HK-2 (cell line): ENCODE data around the gene KCNAB2.

Source experiments
- DNase-seq: peaks from one replicate; pipeline ENCODE4 v3.0.0-alpha.2; 2018; ENCODE audit not compliant: unreplicated experiment

KCNAB2 gene

DNA sequence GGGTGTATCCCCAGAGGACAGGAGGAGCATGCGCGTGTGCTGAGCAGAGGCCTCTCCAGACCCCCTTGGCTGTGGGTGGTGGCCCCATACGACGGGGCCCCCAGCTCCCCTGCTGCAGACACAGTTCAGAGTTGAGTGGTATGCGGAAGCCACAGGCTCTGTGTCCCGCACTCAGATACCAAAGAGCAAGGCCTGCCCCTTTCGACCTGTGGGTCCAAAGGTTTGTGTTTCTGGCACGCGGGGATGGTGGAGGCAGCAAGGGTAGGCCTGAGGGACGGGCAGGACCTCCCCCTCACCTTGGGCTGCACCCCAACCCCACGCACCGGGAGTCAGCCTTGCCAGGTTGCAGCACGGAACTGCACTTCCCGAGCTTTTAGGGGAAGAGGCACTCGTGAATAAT lies at the start of gene KCNAB2:
TSS of gene KCNAB2 (plus strand) at position 328 of the 400 bp plus-strand sequence. CDS start 5,649 bp downstream, outside the sequence.
- DNase-seq, result no peak

DNA sequence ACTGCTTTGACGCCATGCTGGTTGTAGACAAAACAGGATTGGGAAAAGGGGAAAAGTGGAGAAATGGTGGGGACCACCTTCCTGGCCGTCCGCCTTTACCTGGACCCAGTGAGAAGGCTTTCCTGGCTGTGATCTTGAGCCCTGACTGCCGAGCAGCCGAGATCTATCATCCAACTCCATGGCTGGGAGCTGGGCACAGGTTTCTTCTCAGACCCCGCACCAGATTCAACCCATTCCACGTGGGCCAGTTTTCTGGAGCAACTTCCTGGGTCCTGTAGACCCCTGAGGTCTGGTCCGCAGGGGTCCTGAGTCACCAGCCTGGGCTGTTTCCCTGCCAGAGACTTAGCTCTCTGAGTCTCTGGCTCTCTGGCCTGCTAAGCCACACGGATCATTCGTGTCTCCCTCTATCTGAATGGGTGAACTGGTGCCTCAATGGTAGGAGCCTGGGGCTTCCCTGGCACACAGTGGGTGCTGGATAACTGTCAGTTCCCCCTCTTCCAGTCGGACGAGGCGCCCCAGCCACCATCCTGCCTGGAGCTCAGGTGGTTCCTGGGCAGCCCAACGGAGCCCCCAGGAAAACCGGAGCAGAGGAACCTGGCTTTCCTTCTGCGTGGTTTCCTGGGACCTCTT lies 48.9 kb upstream of the KCNAB2 start:
- no peak for DNase-seq

DNA sequence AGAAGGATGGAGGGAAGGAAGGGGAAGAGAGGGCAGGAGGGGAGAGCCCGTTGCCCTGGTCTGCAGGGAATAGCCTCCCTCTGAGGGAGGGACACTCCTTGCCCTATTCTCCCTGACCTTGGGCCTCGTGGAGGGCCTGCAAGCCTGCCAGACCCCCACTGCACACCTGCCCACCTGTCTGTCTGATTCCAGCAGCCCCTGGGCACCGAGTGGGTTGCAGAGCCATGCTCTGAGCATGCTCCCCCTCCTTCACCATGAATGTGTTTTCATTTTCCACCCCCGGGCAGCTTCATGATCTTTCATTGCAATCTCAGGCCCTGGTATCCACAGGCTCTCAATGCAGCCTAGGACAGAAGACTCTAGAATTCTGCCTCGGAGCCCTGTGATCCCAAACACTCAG lies 48.4 kb upstream of the KCNAB2 start:
- DNase-seq, result no peak

DNA sequence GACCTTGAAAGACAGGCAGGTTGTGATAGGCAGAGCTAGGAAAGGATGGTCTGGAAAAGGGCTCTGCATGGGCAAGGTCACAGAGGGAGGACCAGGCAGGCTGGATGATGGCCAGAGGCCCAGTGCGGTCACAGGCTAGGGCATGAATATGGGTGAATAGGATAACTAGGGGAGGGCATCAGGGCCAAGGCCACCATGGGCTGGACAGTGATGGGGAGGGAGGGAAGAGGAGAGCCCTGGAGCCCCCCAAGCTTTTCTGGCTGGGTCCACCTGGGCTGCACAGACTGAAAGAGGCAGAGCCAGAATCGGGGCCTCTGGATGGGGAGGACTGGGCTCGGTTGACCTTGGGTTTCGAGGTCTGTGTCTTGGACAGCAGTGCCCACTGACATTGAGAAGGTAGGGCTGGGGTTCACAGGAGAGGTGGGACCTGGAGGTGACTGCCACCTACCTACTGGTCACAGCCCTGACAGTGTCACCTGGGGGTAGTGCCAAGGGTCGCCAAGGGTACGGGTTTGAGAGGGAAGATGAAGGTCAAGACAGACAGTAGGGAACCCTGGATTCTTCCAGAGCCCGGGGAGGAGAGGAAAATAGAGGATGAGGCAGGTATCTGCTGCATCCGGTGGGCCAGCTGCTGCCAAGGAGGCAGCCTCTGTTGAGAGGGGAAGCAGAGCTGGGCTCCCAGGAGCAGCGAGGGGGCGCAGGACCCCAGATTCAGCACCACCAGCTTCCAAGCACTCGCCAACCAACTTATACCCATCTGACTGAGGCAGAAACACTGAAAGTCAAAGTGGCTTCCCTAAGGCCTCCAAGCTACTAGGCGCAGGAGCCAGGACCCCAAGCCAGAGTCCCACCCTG lies 47.4 kb upstream of the KCNAB2 start:
- DNase-seq, result no peak

DNA sequence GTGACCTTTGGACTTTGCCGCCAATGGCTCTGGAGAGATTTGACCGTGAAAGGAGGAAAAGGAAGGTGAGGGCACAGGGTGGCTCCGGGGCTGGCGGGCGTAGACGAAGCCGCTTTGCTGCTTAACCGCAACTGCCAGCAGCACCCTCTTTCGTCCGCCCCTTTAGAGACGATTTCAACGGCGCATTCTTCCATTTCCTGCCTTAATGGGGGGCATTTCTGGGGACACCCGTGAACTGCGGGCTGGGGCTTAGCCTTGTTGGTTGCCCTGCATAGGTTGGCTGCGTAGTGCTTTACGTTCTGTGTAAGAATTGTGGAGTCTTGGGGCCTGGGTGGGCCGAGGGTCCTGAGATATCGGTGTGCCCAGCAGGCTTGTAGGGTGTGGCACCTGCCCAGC lies 46.8 kb upstream of the KCNAB2 start:
- no peak for DNase-seq

DNA sequence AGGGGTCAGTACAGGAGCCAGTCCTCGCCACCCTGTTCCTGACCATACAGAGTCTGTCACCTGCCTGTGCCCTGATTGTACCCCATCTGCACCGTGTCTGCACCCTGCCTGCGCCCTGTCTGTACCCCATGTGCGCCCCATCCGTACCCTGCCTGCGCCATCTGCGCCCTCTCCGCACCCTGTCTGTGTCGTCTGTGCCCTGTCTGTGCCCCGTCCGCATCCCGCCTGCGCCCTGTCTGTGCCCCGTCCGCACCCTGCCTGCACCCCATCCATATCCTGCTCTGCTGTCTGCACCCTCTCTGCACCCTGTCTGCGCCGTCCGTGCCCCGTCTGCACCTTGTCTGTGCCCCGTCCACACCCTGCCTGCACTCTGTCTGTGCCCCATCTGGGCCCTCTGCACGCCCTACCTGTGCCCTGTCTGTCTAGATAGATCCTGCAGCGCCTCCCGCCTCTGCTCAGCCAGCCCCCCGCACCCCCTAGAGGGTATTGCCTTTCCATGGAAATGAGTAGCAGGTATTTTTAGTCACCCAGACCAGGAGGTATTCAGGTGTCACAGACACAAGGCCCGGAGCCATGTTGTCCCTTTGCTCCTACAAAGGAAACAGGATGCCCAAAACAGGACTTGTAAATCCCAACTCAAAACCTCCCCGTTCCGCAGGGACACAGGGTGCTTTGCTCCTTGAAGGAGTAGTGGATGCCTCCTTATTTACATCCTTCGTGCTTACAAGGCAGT lies 45.8 kb upstream of the KCNAB2 start:
- no peak for DNase-seq

DNA sequence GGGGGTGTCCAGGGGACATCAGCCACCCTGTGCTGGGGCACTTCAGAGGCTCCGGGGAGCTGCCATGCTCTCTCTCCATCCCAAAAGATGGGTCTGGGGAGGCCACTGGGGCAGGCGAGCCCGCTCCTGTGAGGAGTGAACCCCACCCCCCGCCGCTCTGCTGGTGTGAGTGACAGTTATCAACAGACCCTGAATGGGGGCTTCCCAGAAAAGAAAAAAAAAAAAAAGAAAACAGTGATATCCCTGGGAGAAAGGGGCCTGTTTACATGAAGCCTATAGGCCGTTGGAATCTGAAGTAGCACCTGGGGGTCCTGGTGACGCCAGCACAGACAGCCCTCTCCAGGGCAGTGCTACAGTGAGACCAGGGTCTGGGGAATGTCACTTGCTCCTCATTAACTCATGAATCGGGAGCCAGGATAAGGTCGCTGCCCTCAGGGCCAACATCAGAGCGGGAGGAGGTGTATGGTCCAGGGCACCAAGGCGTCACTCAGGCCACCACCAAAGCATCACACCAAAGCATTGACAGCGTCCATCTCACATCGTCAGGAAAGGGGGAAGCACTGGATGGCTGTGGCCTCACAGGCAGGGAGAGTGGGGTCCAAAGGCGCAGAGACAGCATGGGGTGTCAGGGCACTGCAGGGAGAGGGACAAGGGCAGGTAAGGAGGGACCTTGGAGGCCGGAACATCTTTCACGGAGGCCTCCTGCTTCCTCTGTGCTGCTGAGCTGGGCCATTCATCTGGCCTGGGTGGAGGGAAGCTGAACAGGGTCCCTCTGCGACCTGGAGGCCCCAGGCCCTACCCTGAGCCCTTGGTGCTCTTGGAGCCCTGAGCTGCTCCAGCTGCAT lies 45.0 kb upstream of the KCNAB2 start:
- no peak for DNase-seq

DNA sequence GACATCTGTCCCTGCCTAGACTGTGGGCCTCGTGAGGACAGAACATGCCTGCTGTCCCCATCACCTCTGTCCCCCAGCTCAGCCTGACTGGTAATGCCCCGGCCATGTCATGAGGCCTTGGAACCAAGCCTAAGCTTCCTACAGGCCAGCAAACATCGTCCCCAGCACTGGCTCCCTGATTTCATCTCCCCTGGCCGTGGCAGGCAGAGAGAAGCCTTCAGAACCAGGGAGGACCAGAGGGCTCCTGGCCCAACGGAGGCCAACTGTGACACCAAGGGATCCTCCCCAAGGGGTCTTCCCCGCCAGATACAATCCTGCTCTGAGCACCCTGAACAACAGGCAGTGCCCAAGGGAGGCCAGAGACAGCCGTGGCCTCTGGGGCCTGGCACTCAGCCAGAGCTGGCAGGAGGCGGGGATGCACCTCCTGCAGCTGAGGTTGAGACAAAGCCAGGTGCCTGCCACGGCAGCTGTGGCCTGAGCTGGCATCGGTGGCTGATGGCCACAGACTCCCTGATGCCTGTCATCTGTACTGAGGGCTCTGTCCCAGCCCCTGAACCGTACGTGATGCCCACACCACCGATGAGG lies 43.6 kb upstream of the KCNAB2 start:
- no peak for DNase-seq

DNA sequence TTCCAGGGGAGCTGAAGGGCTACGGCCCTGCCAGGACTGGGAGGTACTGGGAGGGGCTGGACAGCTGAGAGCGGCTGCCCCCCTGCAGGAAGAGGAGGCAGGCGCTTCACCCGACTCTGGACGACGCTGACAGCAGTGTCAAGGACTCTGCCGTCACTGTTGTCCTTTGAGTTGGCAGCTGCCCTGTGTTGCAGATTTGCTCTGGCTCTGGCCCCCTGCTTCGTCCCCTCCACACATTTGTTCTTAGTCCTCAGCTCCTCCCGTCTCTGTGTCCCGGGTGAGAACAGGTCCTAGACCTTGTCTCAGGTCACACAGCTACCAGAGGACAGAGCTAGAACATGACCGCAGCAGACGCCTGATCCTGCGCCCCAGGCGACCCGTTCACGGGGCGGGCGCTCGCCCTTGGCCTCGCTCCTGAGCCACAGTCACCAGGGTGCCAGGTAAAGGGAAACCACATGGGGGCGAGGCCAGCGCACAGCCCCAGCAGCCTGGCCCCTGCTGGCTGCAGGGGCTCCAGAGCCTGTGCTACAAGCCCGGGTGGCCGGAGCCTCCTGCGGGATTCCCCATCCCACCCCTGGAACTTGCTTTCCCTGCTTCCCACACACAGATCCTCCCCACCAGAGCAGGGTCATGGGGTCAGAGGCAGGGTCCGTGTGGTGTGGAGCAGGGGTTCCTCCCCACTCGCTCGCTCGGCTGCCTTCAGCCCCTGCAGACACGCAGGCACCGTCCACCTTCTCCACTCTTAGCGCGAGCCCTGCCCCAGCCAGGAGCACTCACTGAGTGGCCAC lies 42.8 kb upstream of the KCNAB2 start:
- DNase-seq, result no peak

DNA sequence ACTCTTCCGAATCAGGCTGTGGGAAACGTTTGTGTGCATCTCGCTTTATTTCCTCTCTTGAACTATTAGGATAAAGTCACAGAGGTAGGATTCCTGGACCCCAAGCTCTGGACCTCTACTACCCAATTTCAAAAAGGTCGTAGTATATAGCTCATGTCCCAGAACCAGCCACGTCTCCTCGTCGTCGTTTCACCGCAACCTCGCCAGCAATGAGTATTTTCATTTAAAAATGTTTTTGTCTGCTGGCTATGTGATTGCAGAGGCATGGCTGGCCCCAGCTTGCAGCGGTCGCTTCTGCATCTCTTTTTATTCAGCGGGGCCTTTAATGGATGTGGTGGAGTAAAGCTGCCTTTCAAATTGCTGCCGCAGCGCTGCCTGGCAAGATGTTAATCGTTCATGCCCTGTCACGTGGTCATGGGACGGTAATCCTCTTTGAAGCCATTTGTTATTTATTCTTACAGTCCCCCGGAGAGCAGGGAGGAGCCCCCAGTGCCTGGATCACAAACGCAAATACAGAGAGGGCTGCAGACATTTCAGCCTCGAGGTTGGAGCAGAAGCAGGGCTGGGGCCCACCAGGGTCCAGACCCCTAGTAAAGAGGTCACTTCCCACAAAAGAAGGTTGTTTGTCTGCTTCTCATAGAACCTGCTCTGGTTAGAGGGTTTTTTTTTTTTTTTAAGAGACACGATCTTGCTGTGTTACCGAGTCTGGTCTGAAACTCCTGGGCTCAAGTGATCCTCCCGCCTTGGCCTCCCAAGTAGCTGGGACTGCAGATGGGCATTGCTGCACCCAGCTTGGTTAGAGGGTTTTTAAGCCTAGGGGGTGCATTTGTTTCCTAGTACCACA lies 41.9 kb upstream of the KCNAB2 start:
- DNase-seq, result no peak

DNA sequence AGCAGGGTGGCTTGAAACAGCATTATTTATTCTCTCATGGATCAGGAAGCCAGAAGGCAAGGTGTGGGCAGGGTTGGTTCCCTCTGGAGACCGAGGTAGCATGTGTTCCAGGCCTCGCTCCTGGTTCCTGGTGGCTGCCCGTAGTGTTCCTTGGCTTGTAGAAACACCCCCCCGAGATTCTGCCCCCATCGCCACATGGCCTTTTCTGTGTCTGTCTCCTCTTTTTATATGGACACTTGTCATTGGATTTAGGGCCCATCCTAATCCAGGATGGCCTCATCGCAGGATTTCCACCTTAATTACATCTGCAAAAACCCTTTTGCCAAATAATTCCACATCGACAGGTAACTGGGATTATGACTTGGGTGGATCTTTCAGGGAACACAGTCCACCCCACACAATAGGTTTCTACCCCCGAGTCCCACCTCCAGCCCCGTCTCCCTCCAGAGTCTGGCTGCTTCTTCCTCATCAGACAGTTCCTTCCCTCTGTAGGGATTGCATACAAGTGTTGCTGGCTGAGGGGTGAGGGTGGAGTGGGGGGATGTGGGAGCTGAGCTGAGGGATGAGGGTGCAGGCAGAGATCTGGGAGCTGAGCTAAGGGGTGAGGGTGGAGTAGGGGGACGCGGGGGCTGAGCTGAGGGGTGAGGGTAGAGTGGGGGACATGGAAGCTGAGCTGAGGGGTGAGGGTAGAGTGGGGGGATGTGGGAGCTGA lies 41.1 kb upstream of the KCNAB2 start:
- DNase-seq, result no peak

DNA sequence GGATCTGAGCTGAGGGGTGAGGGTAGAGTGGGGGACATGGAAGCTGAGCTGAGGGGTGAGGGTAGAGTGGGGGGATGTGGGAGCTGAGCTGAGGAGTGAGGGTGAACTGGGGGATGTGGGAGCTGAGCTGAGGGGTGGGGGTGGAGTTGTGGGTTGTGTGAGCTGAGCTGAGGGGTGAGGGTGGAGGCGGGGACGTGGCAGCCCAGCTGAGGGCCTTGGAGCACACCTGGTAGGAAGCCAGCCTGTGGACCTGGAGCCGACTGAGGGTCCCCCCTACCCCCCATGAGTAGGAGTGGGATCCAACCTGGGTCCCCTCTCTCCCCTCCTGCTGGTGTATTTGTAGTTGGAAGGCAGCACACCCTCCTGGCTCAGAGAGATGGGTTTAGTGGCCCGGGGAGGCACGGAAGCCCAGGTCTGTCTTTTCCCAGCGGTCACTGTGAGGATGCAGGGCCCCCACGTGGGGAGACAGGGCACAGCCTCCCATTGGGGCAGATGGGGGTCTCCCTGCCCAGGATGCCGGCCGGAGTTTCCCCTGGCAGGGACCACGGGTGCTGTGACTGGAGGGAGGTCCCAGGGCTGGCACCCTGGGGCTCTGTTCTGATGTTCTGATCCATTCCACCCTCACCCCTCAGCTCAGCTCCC lies 40.3 kb upstream of the KCNAB2 start:
- no peak for DNase-seq

DNA sequence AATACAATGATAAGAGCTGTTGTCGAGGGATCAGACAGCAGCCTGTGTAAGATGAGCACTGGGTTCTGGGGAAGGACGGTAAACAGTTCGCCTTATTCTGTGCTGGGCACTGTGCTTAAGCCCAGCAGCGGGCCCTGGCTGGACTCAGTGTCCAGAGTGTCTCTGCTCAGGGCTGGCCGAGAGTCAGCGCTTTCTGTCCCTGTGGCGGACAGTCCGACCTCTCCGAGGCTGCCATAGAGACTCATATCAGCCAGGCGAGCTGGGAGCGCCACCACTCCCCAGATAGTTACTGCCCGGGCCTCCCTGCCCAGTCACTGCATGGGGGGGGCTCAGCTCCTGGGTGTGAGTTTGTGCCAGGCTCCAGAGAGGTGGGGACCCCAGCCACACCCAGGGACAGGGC lies 38.8 kb upstream of the KCNAB2 start:
- DNase-seq, result no peak

DNA sequence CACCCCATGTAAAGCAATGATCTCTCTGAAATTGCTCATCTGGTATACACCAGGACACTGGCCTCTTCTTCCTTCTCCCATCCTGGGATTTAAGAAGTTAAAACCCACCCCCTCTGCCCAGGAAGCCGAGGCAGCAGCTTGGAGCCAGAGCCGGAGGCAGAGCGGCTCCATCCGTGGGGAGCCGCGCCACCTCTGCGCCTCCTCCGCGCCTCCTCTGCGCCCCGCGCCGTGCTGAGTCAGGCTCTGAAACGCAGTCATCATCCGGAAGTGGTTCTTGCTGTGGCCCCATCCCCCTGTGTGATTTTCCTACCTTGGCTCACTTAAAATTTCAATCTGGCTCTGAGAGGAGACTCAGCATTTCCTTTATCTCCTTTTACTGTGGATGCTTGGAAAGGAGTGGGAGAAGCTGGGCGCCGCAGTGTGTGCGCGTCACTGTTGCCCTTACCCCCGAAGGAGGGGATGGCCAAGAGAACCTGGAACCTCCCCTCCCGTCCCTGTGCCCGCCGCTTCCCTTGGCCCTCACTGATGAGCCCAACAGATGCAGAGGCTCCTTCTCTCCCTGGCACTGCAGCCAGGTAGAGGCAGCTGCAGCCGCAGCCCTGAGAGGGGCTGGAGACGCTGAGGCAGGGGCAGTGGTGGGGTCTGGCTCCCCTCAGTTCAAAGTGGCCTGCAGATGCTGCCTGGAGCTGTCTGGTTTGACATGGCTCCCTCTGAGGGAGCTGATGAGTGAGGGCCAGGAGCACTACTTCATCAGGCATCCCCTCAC lies 38.2 kb upstream of the KCNAB2 start:
- DNase-seq, result no peak

DNA sequence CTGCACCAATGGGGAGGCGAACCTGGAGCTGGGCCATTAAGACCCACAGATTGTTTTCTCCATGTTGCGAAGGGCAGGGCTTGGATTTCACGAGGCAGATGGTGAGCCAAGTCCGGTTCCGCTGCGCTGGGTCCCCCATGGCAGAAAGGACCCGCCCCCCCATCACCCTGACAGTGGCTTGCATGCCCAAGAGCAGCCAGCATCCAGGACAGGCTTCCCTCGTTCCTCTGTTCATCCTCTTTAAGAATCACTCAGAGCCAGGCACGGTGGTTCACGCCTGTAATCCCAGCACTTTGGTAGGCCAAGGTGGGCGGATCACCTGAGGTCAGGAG lies 37.6 kb upstream of the KCNAB2 start:
- no peak for DNase-seq

DNA sequence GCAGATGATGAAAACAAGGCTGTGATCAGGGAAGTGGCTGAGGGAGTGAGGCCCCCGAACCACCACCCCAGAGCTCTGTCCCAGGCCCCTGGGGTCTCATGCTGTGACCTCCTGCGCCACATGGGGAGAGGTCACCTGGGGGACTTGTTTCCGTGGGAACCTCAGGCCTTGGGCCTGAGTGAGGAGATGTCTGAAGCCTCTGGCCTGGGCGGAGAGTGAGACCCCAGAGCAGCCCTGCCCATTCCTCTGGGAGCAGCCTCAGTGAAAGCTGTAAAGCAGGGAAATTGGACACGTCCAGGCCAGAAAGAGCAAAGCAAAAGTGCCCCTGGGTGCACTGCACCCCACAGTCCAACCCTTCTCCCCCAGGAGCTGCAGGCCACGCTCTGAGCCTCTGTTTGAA lies 37.0 kb upstream of the KCNAB2 start:
- DNase-seq, result no peak

DNA sequence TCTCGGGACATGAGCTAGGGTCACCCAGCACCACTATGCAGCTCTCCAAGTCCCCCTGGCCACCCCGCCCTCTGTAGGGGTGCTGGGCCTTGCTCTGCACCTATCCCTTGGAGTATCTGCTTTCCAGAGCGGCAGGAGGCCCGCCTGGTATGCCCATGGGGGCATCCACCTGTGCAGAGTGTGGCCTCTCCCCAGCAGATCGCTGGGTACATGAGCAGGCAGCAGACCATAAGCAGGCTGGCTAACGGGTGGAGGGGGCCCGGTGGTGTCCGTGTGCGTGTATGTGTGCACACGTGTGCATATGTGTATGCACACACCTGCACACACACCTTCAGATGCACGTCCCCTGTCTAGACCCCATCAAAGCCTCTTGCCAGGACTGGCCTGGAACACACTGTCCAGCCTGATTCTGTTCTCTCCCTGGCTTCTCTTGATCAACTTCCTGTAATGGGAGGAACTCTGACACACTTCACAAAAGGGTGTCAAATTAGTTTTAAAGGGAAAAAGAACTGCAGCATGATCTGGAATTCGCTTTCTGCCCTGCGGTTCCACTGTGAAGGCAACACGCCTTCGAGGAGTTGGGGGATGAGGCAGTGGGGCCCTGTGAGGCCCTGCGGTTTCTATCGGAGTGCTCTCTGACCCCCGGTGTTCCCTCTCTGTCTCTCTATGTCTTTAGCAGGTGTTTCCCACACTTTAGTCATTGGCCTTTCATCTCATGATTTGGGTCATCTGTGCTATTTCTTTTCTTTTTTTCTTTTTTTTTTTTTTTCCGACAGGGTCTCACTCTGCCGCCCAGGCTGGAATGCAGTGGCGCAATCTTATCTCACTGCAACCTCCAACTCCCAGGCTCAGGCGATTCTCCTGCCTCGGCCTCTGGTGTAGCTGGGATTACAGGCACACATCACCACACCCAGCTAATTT lies 36.3 kb upstream of the KCNAB2 start:
- no peak for DNase-seq
